Suprapubic skin (tissue), 4 donors: ENCODE data around the gene NEUROG3. TPM values are rescaled to one million over a fixed set of nuclear protein-coding genes. Genes with fewer than 3 reads are reported as not detected.

ENCODE experiments used
- DNase-seq, 2 donors: peaks; one replicate each; pipeline ENCODE4 v3.0.0-alpha.2; 2019; ENCODE audit warnings: low spot score in 2 of 2
- H3K27ac ChIP-seq: fragments of 200-600 bp; sonication (generic); one replicate; pipeline ENCODE4 v1.5.1; 2019
- H3K27me3 ChIP-seq: fragments of 200-600 bp; sonication (generic); one replicate; pipeline ENCODE4 v1.5.1; 2019
- H3K36me3 ChIP-seq: fragments of 200-600 bp; sonication (generic); one replicate; pipeline ENCODE4 v1.5.1; 2019
- H3K4me1 ChIP-seq: fragments of 200-600 bp; sonication (generic); one replicate; pipeline ENCODE4 v1.5.1; 2019
- H3K4me3 ChIP-seq: fragments of 200-600 bp; sonication (generic); one replicate; pipeline ENCODE4 v1.5.1; 2019; ENCODE audit warnings: mild to moderate bottlenecking
- H3K9me3 ChIP-seq: fragments of 200-600 bp; sonication (generic); one replicate; pipeline ENCODE4 v1.5.1; 2019
- CTCF ChIP-seq, 2 donors: fragments of 200-600 bp in 1 of 2; fragments of 450-650 bp in 1 of 2; sonication (generic) in 1 of 2; IDR thresholded peaks; one replicate each; pipeline ENCODE4 v1.5.1; 2016 to 2019; ENCODE audit warnings: antibody characterized with exemption in 2 of 2, mild to moderate bottlenecking in 1 of 2, moderate library complexity in 1 of 2
- EP300 ChIP-seq: sonication (generic); formaldehyde crosslinking; IDR thresholded peaks from one replicate; pipeline ENCODE4 v1.6.1; 2017; ENCODE audit warnings: antibody characterized with exemption
- POLR2A ChIP-seq, 2 donors: fragments of 450-650 bp; IDR thresholded peaks; one replicate each; pipeline ENCODE4 v1.6.1; 2017; ENCODE audit warnings: antibody characterized with exemption in 2 of 2, mild to moderate bottlenecking in 2 of 2, moderate library complexity in 2 of 2
- POLR2AphosphoS5 ChIP-seq, 3 donors: sonication (generic); formaldehyde crosslinking; IDR thresholded peaks; one replicate each; pipeline ENCODE4 v1.6.1; 2017; ENCODE audit warnings: antibody characterized with exemption in 3 of 3
- WGBS: methylation state at CpG from one replicate; pipeline ENCODE4 v1.1.5; 2018; 5-methylcytosine and 5-hydroxymethylcytosine counted together
- total RNA-seq, 4 donors: library from RNA; depleted of rRNA; stranded (reverse); fragments of >200 nt; gene quantifications; one replicate each; pipeline ENCODE4 v1.1.0, GENCODE V29; 2016

The NEUROG3 gene
- total RNA-seq, 4 donors from 2014 or later, result not detected

GRCh38 chr10:69568472-69569395 lies 4.5 kb downstream of the NEUROG3 start:
- no peak for DNase-seq
- TF ChIP-seq POLR2AphosphoS5 (IDR thresholded peaks at IDR 0.05), result no peak
- no peak for TF ChIP-seq POLR2A (IDR thresholded peaks at IDR 0.05)
- TF ChIP-seq EP300, result no peak
- no peak for TF ChIP-seq CTCF (IDR thresholded peaks at IDR 0.05)
- peaks cover 96% of the 10 kb centered on the region for H3K27me3 ChIP-seq

GRCh38 chr10:69567920-69568319 lies 5.3 kb downstream of the NEUROG3 start:
- WGBS, result 40% methylated on average over 1 of the region's 15 CpGs
- H3K4me3 ChIP-seq, result no peak overlapping the region
- no peak for DNase-seq
- H3K27me3 ChIP-seq, result peaks cover 91% of the 10 kb centered on the region
- H3K9me3 ChIP-seq, result no peaks in the 10 kb centered on the region
- TF ChIP-seq EP300 (no peak), CTCF (IDR thresholded peaks at IDR 0.05) (no peak), POLR2A (IDR thresholded peaks at IDR 0.05) (no peak), POLR2AphosphoS5 (IDR thresholded peaks at IDR 0.05) (no peak)
- H3K36me3 ChIP-seq, result no peaks in the 10 kb centered on the region
- no peak overlapping the region for H3K27ac ChIP-seq
- H3K4me1 ChIP-seq, result peaks cover 13% of the 10 kb centered on the region

More at GRCh38 chr10:69568472-69569395, 4.5 kb downstream of the NEUROG3 start:
- WGBS, result 3% methylated on average over 33 of the region's 41 CpGs
- Histone ChIP-seq H3K4me3 (no peak overlapping the region), H3K27ac (no peak overlapping the region), H3K36me3 (no peaks in the 10 kb centered on the region), H3K9me3 (no peaks in the 10 kb centered on the region), H3K4me1 (peaks cover 22% of the 10 kb centered on the region)

- Histone ChIP-seq H3K4me3 (no peak overlapping the region), H3K4me1 (no peaks in the 10 kb centered on the region), H3K36me3 (no peaks in the 10 kb centered on the region), H3K27me3 (peaks cover 50% of the 10 kb centered on the region), H3K9me3 (no peaks in the 10 kb centered on the region), H3K27ac (no peak overlapping the region)
- WGBS, result 64% methylated on average over 5 of the region's 5 CpGs
- TF ChIP-seq EP300 (no peak), POLR2AphosphoS5 (IDR thresholded peaks at IDR 0.05) (no peak), CTCF (IDR thresholded peaks at IDR 0.05) (no peak), POLR2A (IDR thresholded peaks at IDR 0.05) (no peak)
- DNase-seq, result no peak
Observed at GRCh38 chr10:69562731-69563254, 10.4 kb downstream of the NEUROG3 start.

GRCh38 chr10:69559525-69559924 lies 13.7 kb downstream of the NEUROG3 start:
- no peak overlapping the region for H3K4me3 ChIP-seq
- H3K36me3 ChIP-seq, result no peaks in the 10 kb centered on the region
- 68% methylated on average over 5 of the region's 6 CpGs for WGBS
- no peak for DNase-seq
- TF ChIP-seq EP300, result no peak
- TF ChIP-seq CTCF (IDR thresholded peaks at IDR 0.05), result no peak
- TF ChIP-seq POLR2A (IDR thresholded peaks at IDR 0.05), result no peak
- TF ChIP-seq POLR2AphosphoS5 (IDR thresholded peaks at IDR 0.05), result no peak
- H3K27ac ChIP-seq, result no peak overlapping the region
- H3K9me3 ChIP-seq, result no peaks in the 10 kb centered on the region
- H3K27me3 ChIP-seq, result peaks cover 24% of the 10 kb centered on the region
- no peaks in the 10 kb centered on the region for H3K4me1 ChIP-seq

- Histone ChIP-seq H3K4me3 (no peak overlapping the region), H3K36me3 (no peaks in the 10 kb centered on the region), H3K27ac (no peak overlapping the region), H3K4me1 (no peaks in the 10 kb centered on the region), H3K9me3 (no peaks in the 10 kb centered on the region), H3K27me3 (peaks cover 24% of the 10 kb centered on the region)
- no peak for DNase-seq
- TF ChIP-seq CTCF (IDR thresholded peaks at IDR 0.05) (no peak), POLR2A (IDR thresholded peaks at IDR 0.05) (no peak), POLR2AphosphoS5 (IDR thresholded peaks at IDR 0.05) (no peak), EP300 (no peak)
- 74% methylated on average over 2 of the region's 2 CpGs for WGBS
Observed at GRCh38 chr10:69558559-69558958, 14.7 kb downstream of the NEUROG3 start.
